Sigmoid colon (tissue), 7 donors: ENCODE results near the gene TFEB. TPM values are rescaled to one million over a fixed set of nuclear protein-coding genes. Genes with fewer than 3 reads are reported as not detected.

Experiments used
- DNase-seq: peaks from one replicate; pipeline ENCODE4 v3.0.0-alpha.2; 2019
- H3K27ac ChIP-seq, 4 donors: fragments of 200-600 bp; sonication (generic); one replicate each; pipeline ENCODE4 v1.5.1; 2016 to 2019; ENCODE audit warnings: mild to moderate bottlenecking in 1 of 4
- H3K27me3 ChIP-seq, 3 donors: fragments of 200-600 bp; sonication (generic); one replicate each; pipeline ENCODE4 v1.5.1; 2019; ENCODE audit warnings: mild to moderate bottlenecking in 1 of 3
- H3K36me3 ChIP-seq, 4 donors: fragments of 200-600 bp; sonication (generic); one replicate each; pipeline ENCODE4 v1.5.1; 2016 to 2019
- H3K4me1 ChIP-seq, 4 donors: fragments of 200-600 bp; sonication (generic); one replicate each; pipeline ENCODE4 v1.5.1; 2017 to 2019
- H3K4me3 ChIP-seq, 4 donors: fragments of 200-600 bp; sonication (generic); one replicate each; pipeline ENCODE4 v1.5.1; 2017 to 2019; ENCODE audit warnings: mild to moderate bottlenecking in 2 of 4, moderate library complexity in 1 of 4
- H3K9me3 ChIP-seq, 4 donors: fragments of 200-600 bp in 3 of 4; sonication (generic) in 3 of 4; one replicate each; pipeline versions ENCODE4 v1.5.1 to v1.6.1; 2013 to 2019
- CTCF ChIP-seq, 4 experiments: fragments of 450-650 bp in 3 of 4; fragments of 200-600 bp in 1 of 4; IDR thresholded peaks; one replicate each; pipeline ENCODE4 v1.5.1; 2016 to 2019; ENCODE audit warnings: antibody characterized with exemption in 4 of 4, mild to moderate bottlenecking in 3 of 4, moderate library complexity in 2 of 4
- EP300 ChIP-seq, 4 donors: sonication (generic); formaldehyde crosslinking; IDR thresholded peaks; one replicate each; pipeline ENCODE4 v1.6.1; 2017; ENCODE audit warnings: antibody characterized with exemption in 4 of 4
- POLR2A ChIP-seq, 2 donors: fragments of 450-650 bp; IDR thresholded peaks; one replicate each; pipeline ENCODE4 v1.6.1; 2016; ENCODE audit warnings: antibody characterized with exemption in 2 of 2, mild to moderate bottlenecking in 2 of 2, moderate library complexity in 2 of 2
- POLR2AphosphoS5 ChIP-seq, 4 donors: sonication (generic); formaldehyde crosslinking; IDR thresholded peaks; one replicate each; pipeline ENCODE4 v1.6.1; 2017; ENCODE audit warnings: antibody characterized with exemption in 4 of 4
- WGBS, 2 donors: extraction: QIAGEN DNeasy Blood & Tissue Kit; methylation state at CpG; one replicate each; pipeline ENCODE4 v1.1.7; 2013; 5-methylcytosine and 5-hydroxymethylcytosine counted together
- intact Hi-C: fragments of 100-400 bp; cut with DNase I; formaldehyde crosslinking; loops from one replicate; pipeline ENCODE4 v1.15.1; 2023
- polyA plus RNA-seq, 3 donors: library from polyadenylated mRNA; stranded (reverse); fragments of 200-250 nt; gene quantifications; one replicate each; pipeline ENCODE4 v1.2.3, GENCODE V29; 2013
- total RNA-seq, 4 donors: library from RNA; depleted of rRNA; stranded (reverse); fragments of >200 nt; gene quantifications; one replicate each; pipeline ENCODE4 v1.1.0, GENCODE V29; 2016
- donor health status: healthy with polysubstance abuse.
- donor health status: Bipolar disorder and iron deficiency.
- donor health status: healthy.

The TFEB gene
- total and polyA plus RNA-seq, 7 donors = 21.0 to 40.9 (median 28.2) TPM

- Histone ChIP-seq H3K27ac (no peak overlapping the region), H3K9me3 (no peaks in the 10 kb centered on the region), H3K4me1 (peaks cover 0 to 26% (median 11%) of the 10 kb centered on the region in 4 donors), H3K4me3 (no peak overlapping the region), H3K36me3 (peaks cover 11 to 40% (median 23%) of the 10 kb centered on the region in 4 donors), H3K27me3 (no peaks in the 10 kb centered on the region)
- no peak for TF ChIP-seq POLR2AphosphoS5 (IDR thresholded peaks at IDR 0.05)
- TF ChIP-seq CTCF (IDR thresholded peaks at IDR 0.05) = no peak
- TF ChIP-seq EP300 (IDR thresholded peaks at IDR 0.05) = no peak
- TF ChIP-seq POLR2A (IDR thresholded peaks at IDR 0.05) = no peak
- no peak for DNase-seq
- intact Hi-C loops = no loop called here
- WGBS, 2 donors = 89 to 90% methylated on average over 8 of the region's 8 CpGs
Observed at GRCh38 chr6:41691426-41692079, 43.9 kb downstream of the TFEB start.

GRCh38 chr6:41690541-41691330, 44.7 kb downstream of the TFEB start:
- DNase-seq = peak; percentile 58
- Histone ChIP-seq H3K9me3 (no peaks in the 10 kb centered on the region), H3K4me1 (peaks cover 0 to 26% (median 11%) of the 10 kb centered on the region in 4 donors), H3K36me3 (peaks cover 11 to 48% (median 26%) of the 10 kb centered on the region in 4 donors), H3K27ac (no peak overlapping the region), H3K4me3 (no peak overlapping the region), H3K27me3 (no peaks in the 10 kb centered on the region)
- intact Hi-C loops = no loop called here
- TF ChIP-seq POLR2A (IDR thresholded peaks at IDR 0.05) (no peak), POLR2AphosphoS5 (IDR thresholded peaks at IDR 0.05) (no peak)
- 96 to 97% methylated on average over 25 of the region's 25 CpGs for WGBS, 2 donors

- TF ChIP-seq POLR2A (IDR thresholded peaks at IDR 0.05) (no peak), EP300 (IDR thresholded peaks at IDR 0.05) (no peak), POLR2AphosphoS5 (IDR thresholded peaks at IDR 0.05) (no peak), CTCF (IDR thresholded peaks at IDR 0.05) (no peak)
- no peaks in the 10 kb centered on the region for H3K27me3 ChIP-seq
- WGBS, 2 donors = 79 to 81% methylated on average over 9 of the region's 9 CpGs
- DNase-seq = peak; percentile 41
- no peak overlapping the region for H3K4me3 ChIP-seq
- H3K27ac ChIP-seq = no peak overlapping the region
- peaks cover 0 to 26% (median 11%) of the 10 kb centered on the region in 4 donors for H3K4me1 ChIP-seq
- intact Hi-C loops = no loop called here
- no peaks in the 10 kb centered on the region for H3K9me3 ChIP-seq
- H3K36me3 ChIP-seq = peaks cover 11 to 62% (median 36%) of the 10 kb centered on the region in 4 donors
Observed at GRCh38 chr6:41689171-41690008, 46.0 kb downstream of the TFEB start.

GRCh38 chr6:41688256-41688965, 47.0 kb downstream of the TFEB start:
- intact Hi-C loops = no loop called here
- no peak for TF ChIP-seq EP300 (IDR thresholded peaks at IDR 0.05)
- TF ChIP-seq POLR2A (IDR thresholded peaks at IDR 0.05) = no peak
- no peak for TF ChIP-seq POLR2AphosphoS5 (IDR thresholded peaks at IDR 0.05)
- no peak for TF ChIP-seq CTCF (IDR thresholded peaks at IDR 0.05)
- Histone ChIP-seq H3K36me3 (peaks cover 11 to 65% (median 36%) of the 10 kb centered on the region in 4 donors), H3K4me3 (no peak overlapping the region), H3K27me3 (no peaks in the 10 kb centered on the region), H3K27ac (peak overlapping the region in 1 of 4 donors; percentile 5), H3K9me3 (no peaks in the 10 kb centered on the region), H3K4me1 (peaks cover 0 to 23% (median 13%) of the 10 kb centered on the region in 4 donors)
- 62 to 82% methylated on average over 5 of the region's 5 CpGs for WGBS, 2 donors
- DNase-seq = no peak
